OCI-LY7 (cell line): ENCODE results near the gene TMBIM1. TPM values are rescaled to one million over a fixed set of nuclear protein-coding genes. Genes with fewer than 3 reads are reported as not detected.
"Not testable (repeated sequence)": the region's sequence is repeated elsewhere in the genome, so short reads cannot be mapped to it uniquely, and the experiment has no call there.

Experiments used
- BruUV-seq: library from RNA; stranded (reverse); fragments of 400-500 nt; replicated peaks from 2 replicates; lab custom pipeline; 2021; lab: Mats Ljungman, UMichigan
- CTCF ChIA-PET: fragments of 300-600 bp; sonication (Branson Sonifier 250); formaldehyde crosslinking; loops from one replicate; lab custom pipeline; 2022; ENCODE audit warnings: antibody characterized with exemption; ENCODE audit not compliant: unreplicated experiment; lab: Charles Lee
- POLR2A ChIA-PET: fragments of 300-600 bp; sonication (Branson Sonifier 250); formaldehyde crosslinking; loops from one replicate; lab custom pipeline; 2022; ENCODE audit warnings: antibody characterized with exemption; lab: Charles Lee
- DNase-seq: peaks from one replicate; pipeline ENCODE4 v3.0.0-alpha.2; 2015; ENCODE audit warnings: low spot score
- H2AFZ ChIP-seq: fragments of 200-600 bp; sonication (generic), shearing (Covaris generic); 2 replicates; pipeline ENCODE4 v1.6.1; 2014; ENCODE audit warnings: mild to moderate bottlenecking, antibody characterized with exemption, low read length, moderate library complexity
- H3K27ac ChIP-seq: fragments of 200-600 bp; sonication (generic); 2 replicates; pipeline ENCODE4 v1.5.1; 2014; ENCODE audit warnings: mixed run types, low read depth, mild to moderate bottlenecking, moderate library complexity, low read length, inconsistent platforms; ENCODE audit not compliant: poor library complexity, severe bottlenecking
- H3K36me3 ChIP-seq: fragments of 200-600 bp; sonication (generic); 2 replicates; pipeline ENCODE4 v1.6.1; 2014; ENCODE audit warnings: mild to moderate bottlenecking, antibody characterized with exemption, low read length, moderate library complexity, mixed read lengths; ENCODE audit not compliant: insufficient read depth
- H3K4me1 ChIP-seq: fragments of 200-600 bp; sonication (generic); 2 replicates; pipeline ENCODE4 v1.5.1; 2014; ENCODE audit warnings: mild to moderate bottlenecking, low read length; ENCODE audit not compliant: insufficient read depth, poor library complexity, severe bottlenecking
- H3K4me2 ChIP-seq: fragments of 200-600 bp; sonication (generic); 2 replicates; pipeline ENCODE4 v1.6.1; 2014; ENCODE audit warnings: mild to moderate bottlenecking, low read length
- H3K4me3 ChIP-seq: fragments of 200-600 bp; sonication (generic); 2 replicates; pipeline ENCODE4 v1.5.1; 2014; ENCODE audit warnings: mild to moderate bottlenecking, low read depth, low read length; ENCODE audit not compliant: poor library complexity, severe bottlenecking
- H3K79me2 ChIP-seq: fragments of 200-600 bp; sonication (generic); 2 replicates; pipeline ENCODE4 v1.6.1; 2016; ENCODE audit warnings: low read depth, mild to moderate bottlenecking, low read length, moderate library complexity, mixed read lengths; ENCODE audit not compliant: insufficient read depth
- H3K9me2 ChIP-seq: fragments of 200-600 bp; sonication (generic); 2 replicates; pipeline ENCODE4 v1.6.1; 2016; ENCODE audit warnings: mild to moderate bottlenecking, low read length, mixed read lengths; ENCODE audit not compliant: insufficient read depth
- H3K9me3 ChIP-seq: fragments of 200-600 bp; sonication (generic); 2 replicates; pipeline ENCODE4 v1.6.1; 2014; ENCODE audit warnings: mild to moderate bottlenecking, mixed run types, low read length, mixed read lengths
- H4K20me1 ChIP-seq: fragments of 200-600 bp; sonication (generic); 2 replicates; pipeline ENCODE4 v1.6.1; 2014; ENCODE audit warnings: mild to moderate bottlenecking, antibody characterized with exemption, low read length, moderate library complexity, mixed read lengths; ENCODE audit not compliant: insufficient read depth
- CTCF ChIP-seq: fragments of 200-600 bp; sonication (generic); conservative IDR thresholded peaks from 2 replicates; pipeline ENCODE4 v1.5.1; 2014; ENCODE audit warnings: mild to moderate bottlenecking, antibody characterized with exemption, low read length, moderate library complexity, mixed read lengths
- EZH2phosphoT487 ChIP-seq: fragments of 200-600 bp; sonication (generic); IDR thresholded peaks from 2 replicates; pipeline ENCODE4 v1.6.1; 2018; ENCODE audit warnings: low read depth, borderline replicate concordance, mild to moderate bottlenecking, mixed run types, antibody characterized with exemption, low read length, moderate library complexity, mixed read lengths
- intact Hi-C: fragments of 100-400 bp; cut with micrococcal nuclease; formaldehyde crosslinking; loops from one replicate; pipeline ENCODE4 v1.10.0; 2022; ENCODE audit not compliant: unreplicated experiment
- total RNA-seq, 2 experiments: library from RNA; depleted of rRNA in 1 of 2; stranded (reverse); fragments of >200 nt in 1 of 2; shearing (Covaris generic) in 1 of 2; gene quantifications; 2 replicates each; pipeline ENCODE4 v1.2.3, GENCODE V29; 2014 to 2022

TMBIM1 gene
- total RNA-seq, 2 experiments from 2014 or later = 27.6 to 30.3 TPM

- H3K4me2 ChIP-seq = peak overlapping the region; percentile 42; the same call in 1 of the 2 replicates
- no peaks in the 10 kb centered on the region for H4K20me1 ChIP-seq
- DNase-seq = no peak
- intact Hi-C loops = no loop called here
- no peaks in the 10 kb centered on the region for H3K79me2 ChIP-seq
- BruUV-seq = no TSS peak
- H3K36me3 ChIP-seq = no peaks in the 10 kb centered on the region
- H3K9me2 ChIP-seq = no peaks in the 10 kb centered on the region
- POLR2A ChIA-PET = interaction anchor here (0.9 to 2.0 kb wide), 2 partner anchors 12 to 18 kb away, joined by 4 to 11 read pairs; no protein-coding TSS in a partner anchor
- CTCF ChIA-PET = no interaction called here
- TF ChIP-seq EZH2phosphoT487 (no peak), CTCF (no peak)
- H3K4me1 ChIP-seq = peaks cover 40% of the 10 kb centered on the region
- H3K27ac ChIP-seq = no peak overlapping the region
- no peaks in the 10 kb centered on the region for H3K9me3 ChIP-seq
- no peak overlapping the region for H3K4me3 ChIP-seq
- H2AFZ ChIP-seq = no peak overlapping the region; the same call in 1 of the 2 replicates
Measured at GRCh38 chr2:218317303-218317630, 25.0 kb upstream of the TMBIM1 start.

- H3K27ac ChIP-seq = no peak overlapping the region
- POLR2A ChIA-PET = interaction anchor here (0.8 kb wide), 1 partner anchor 8 kb away, joined by 3 read pairs; no protein-coding TSS in a partner anchor
Measured at GRCh38 chr2:218315397-218315796, 23.1 kb upstream of the TMBIM1 start.

GRCh38 chr2:218314764-218315163, 22.5 kb upstream of the TMBIM1 start:
- peaks cover 15% of the 10 kb centered on the region for H3K4me1 ChIP-seq
- H3K79me2 ChIP-seq, H3K9me2 ChIP-seq, H2AFZ ChIP-seq, H3K27ac ChIP-seq, POLR2A ChIA-PET, intact Hi-C loops, BruUV-seq, DNase-seq, H4K20me1 ChIP-seq, CTCF ChIA-PET, H3K9me3 ChIP-seq, H3K36me3 ChIP-seq, H3K4me2 ChIP-seq, H3K4me3 ChIP-seq: not testable (repeated sequence)

More at GRCh38 chr2:218315397-218315796, 23.1 kb upstream of the TMBIM1 start:
- Histone ChIP-seq H3K4me2 (no peak overlapping the region), H3K4me3 (no peak overlapping the region), H3K36me3 (no peaks in the 10 kb centered on the region), H3K79me2 (no peaks in the 10 kb centered on the region), H2AFZ (no peak overlapping the region), H3K9me3 (no peaks in the 10 kb centered on the region), H3K9me2 (no peaks in the 10 kb centered on the region), H4K20me1 (no peaks in the 10 kb centered on the region), H3K4me1 (peaks cover 21% of the 10 kb centered on the region)
- no peak for DNase-seq
- intact Hi-C loops = no loop called here
- CTCF ChIA-PET = no interaction called here
- no peak for TF ChIP-seq CTCF
- no peak for TF ChIP-seq EZH2phosphoT487
- no TSS peak for BruUV-seq
